Measurements from ENCODE around the gene PHLDB2. TPM values are rescaled to one million over a fixed set of nuclear protein-coding genes. Genes with fewer than 3 reads are reported as not detected.

PHLDB2 gene
- total RNA-seq, 1 experiment from 2014 or later, result 40.5 TPM

DNA sequence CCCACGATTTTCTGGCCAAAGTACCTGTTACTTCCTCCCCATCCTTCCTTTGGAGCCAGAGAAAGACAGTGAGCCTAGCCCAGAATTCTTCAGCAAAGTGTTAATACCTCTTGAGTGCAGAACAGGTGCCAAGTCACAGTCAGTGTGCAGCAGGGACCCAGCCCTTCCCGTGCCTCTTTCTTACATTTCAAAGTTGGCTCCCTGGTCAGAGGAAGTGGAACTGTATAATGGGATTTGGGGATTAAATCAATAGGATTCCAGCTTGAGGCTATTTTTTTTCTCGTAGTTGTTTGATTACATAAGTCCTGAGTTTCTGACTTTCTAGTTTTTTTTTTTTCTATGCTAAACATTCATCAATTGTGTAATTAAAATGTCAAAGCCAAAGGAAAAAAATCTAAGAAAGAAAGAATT lies 67.2 kb downstream of the PHLDB2 start:
- H3K4me3 ChIP-seq, result no peak overlapping the region
- H3K27ac ChIP-seq, result no peak overlapping the region
- H3K9me3 ChIP-seq (replicated peaks), result no peaks in the 10 kb centered on the region
- H3K4me1 ChIP-seq (replicated peaks), result peaks cover 25% of the 10 kb centered on the region
- no peak for DNase-seq (ENCODE audit: low read depth in 1 of 2, low spot score in 2 of 2)
- H3K36me3 ChIP-seq, result peaks cover 64% of the 10 kb centered on the region
- H3K27me3 ChIP-seq (replicated peaks), result no peaks in the 10 kb centered on the region

DNA sequence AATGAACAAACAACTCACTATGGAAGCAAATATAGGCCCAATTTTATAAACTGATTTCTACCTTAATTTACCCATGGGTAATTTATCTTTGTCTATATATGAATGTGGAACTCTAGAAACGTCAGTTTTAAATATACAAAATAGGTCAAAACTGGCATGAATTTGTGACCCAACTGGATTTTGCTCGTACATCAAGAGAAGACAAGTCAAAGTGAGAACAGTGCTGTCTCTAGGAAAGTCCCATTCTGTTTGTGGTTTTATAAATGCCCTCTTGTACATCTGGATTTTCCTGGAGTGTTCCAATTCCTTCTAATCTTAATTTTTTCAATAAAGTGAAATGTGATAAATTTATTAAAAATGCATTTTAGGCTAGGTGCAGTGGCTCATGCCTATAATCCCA lies 69.5 kb downstream of the PHLDB2 start:
- H3K4me1 ChIP-seq (replicated peaks), result peaks cover 9% of the 10 kb centered on the region
- no peak overlapping the region for H3K4me3 ChIP-seq
- H3K27ac ChIP-seq, result no peak overlapping the region
- H3K27me3 ChIP-seq (replicated peaks), result no peaks in the 10 kb centered on the region
- H3K9me3 ChIP-seq (replicated peaks), result no peaks in the 10 kb centered on the region
- no peak for DNase-seq (ENCODE audit: low read depth in 1 of 2, low spot score in 2 of 2)
- H3K36me3 ChIP-seq, result peaks cover 56% of the 10 kb centered on the region

DNA sequence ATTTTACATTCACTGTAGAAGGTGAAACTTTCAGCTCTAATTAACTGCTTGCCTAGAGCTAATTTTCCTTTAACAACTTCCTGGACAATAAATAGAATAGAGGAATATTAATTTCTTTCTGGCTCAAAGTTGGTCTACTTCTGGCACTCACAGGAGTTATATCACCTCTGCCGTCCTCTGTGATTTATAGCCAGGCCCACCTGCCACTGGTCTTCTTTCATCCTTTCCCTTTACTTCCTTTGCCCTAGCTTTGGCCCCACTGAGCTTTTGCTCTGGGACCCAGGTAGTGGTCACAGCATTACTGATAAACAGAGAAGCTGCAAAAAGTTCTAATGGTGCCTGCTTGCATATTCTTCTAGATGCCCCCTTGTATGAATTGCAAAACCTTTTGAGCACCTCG lies 70.4 kb downstream of the PHLDB2 start:
- Histone ChIP-seq H3K9me3 (replicated peaks) (no peaks in the 10 kb centered on the region), H3K4me3 (no peak overlapping the region), H3K4me1 (replicated peaks) (peaks cover 2% of the 10 kb centered on the region; the same call in 1 of the 2 replicates), H3K27ac (no peak overlapping the region), H3K27me3 (replicated peaks) (no peaks in the 10 kb centered on the region), H3K36me3 (peaks cover 56% of the 10 kb centered on the region)
- DNase-seq (ENCODE audit: low read depth in 1 of 2, low spot score in 2 of 2), result no peak

DNA sequence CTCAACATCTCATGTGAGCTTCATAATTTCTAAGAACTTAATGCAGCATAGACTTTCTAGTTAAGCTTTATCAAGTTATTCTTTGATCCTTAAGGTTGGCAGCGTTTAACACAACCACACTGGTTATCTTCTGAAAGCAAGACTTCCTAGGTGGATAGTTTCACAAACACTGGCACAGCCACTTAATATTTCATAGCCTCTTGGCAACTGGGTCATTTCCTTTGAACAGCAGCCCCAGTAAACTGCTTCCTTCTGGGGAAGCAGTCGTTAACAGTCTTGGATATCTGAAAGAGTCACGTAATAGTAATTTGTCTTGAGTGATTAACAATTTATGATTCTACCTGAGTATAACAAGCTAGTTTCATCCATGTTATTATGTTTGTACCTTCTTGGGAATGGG lies 73.9 kb downstream of the PHLDB2 start:
- H3K4me1 ChIP-seq (replicated peaks), result peaks cover 29% of the 10 kb centered on the region
- H3K36me3 ChIP-seq, result peaks cover 48% of the 10 kb centered on the region
- DNase-seq (ENCODE audit: low read depth in 1 of 2, low spot score in 2 of 2), result no peak
- H3K4me3 ChIP-seq, result no peak overlapping the region
- no peak overlapping the region for H3K27ac ChIP-seq
- H3K9me3 ChIP-seq (replicated peaks), result no peaks in the 10 kb centered on the region
- H3K27me3 ChIP-seq (replicated peaks), result no peaks in the 10 kb centered on the region

DNA sequence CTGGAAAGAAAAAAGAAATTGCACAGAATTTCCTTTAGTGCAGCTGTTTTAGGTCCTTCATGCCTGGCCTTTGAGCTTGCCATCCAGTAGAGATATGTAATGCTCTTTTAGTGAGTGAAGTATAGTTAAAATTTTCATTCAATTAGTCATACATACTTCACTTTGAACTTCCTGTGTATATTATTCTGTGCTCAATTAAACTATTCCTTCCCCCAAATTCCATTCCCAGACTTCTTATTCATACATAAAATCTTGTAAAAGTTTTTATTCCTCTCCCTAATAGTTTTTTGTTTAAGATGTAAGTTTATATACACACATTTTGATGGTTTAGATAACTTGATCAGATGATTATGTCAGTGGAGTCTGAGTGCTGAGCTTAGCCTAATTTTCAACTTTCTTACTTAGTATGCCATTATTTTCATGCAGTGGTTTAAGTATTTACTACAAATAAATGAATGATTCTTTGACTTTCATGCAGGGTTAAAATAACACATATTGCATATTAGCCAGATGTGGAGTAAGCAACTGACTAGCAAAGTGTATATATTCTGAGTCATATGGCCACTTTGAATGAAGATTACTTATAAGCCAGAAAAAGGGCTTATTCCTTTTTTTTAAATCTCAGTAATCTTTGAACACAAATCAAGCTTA lies 77.3 kb downstream of the PHLDB2 start:
- Histone ChIP-seq H3K27me3 (replicated peaks) (no peaks in the 10 kb centered on the region), H3K4me3 (no peak overlapping the region), H3K9me3 (replicated peaks) (no peaks in the 10 kb centered on the region), H3K27ac (peak overlapping the region; percentile 83), H3K4me1 (replicated peaks) (peaks cover 31% of the 10 kb centered on the region), H3K36me3 (peaks cover 56% of the 10 kb centered on the region)
- DNase-seq (ENCODE audit: low read depth in 1 of 2, low spot score in 2 of 2), result peak in 1 of 2 experiments; percentile 90

DNA sequence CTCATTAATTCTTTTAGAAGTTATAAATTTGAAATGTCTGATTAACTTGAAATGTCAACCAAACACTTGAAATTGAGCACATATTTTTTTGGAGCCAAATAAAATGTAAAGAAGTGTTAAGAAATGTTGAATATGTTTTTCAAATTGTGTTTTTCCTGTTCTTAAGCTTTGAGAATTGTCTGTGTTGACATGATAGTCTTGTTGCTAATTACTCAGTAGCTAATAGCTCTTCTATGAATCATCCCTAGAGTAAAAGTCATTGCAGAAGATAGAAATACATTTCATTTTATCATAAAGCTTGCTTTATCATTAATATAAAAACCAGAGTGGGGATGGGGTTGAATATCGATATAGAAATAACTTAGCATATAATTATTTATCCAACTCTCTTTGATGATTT lies 77.9 kb downstream of the PHLDB2 start:
- H3K4me3 ChIP-seq, result no peak overlapping the region
- peak overlapping the region; percentile 83 for H3K27ac ChIP-seq
- peaks cover 56% of the 10 kb centered on the region for H3K36me3 ChIP-seq
- H3K4me1 ChIP-seq (replicated peaks), result peaks cover 31% of the 10 kb centered on the region
- no peaks in the 10 kb centered on the region for H3K27me3 ChIP-seq (replicated peaks)
- H3K9me3 ChIP-seq (replicated peaks), result no peaks in the 10 kb centered on the region
- DNase-seq (ENCODE audit: low read depth in 1 of 2, low spot score in 2 of 2), result peak in 1 of 2 experiments; percentile 29

DNA sequence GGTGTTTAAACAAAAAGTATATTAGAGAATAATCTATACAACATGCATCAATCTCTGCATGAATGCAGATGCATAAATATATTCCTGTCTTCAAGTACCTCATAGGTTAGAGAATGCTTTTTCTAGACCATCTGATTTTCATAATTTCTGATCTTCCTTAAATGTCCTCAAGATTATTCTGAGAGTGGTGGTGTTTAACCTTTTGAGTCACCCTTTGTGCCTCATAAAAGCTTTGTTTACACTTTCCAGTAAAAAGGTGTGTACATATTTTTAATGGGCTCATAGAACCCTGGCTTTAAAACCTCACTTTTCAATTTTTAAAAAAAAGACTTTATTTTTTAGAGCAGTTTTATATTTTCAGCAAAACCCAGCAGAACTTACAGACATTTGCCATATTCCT lies 78.8 kb downstream of the PHLDB2 start:
- H3K4me1 ChIP-seq (replicated peaks), result peaks cover 31% of the 10 kb centered on the region
- no peak overlapping the region for H3K27ac ChIP-seq
- peaks cover 57% of the 10 kb centered on the region for H3K36me3 ChIP-seq
- H3K27me3 ChIP-seq (replicated peaks), result no peaks in the 10 kb centered on the region
- H3K9me3 ChIP-seq (replicated peaks), result no peaks in the 10 kb centered on the region
- no peak for DNase-seq (ENCODE audit: low read depth in 1 of 2, low spot score in 2 of 2)
- H3K4me3 ChIP-seq, result no peak overlapping the region

DNA sequence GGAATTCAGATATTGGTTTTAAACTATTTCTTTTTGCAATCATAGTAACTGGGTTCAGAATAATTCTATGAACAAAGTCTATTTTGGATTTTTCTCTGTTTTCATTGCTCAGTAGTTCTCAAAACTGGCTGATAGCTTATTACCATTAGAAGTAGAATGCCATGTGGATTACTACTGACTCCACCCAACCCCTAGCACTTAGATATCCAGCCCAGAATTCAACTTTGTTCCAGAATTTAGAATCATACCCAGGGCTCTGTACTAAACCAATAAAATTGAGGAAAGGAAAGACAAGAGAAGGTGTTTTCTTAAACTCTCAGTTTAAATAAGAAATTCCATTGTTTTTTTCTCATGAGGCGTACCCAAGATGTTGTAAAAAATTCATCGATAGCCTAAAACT lies 80.8 kb downstream of the PHLDB2 start:
- Histone ChIP-seq H3K27me3 (replicated peaks) (no peaks in the 10 kb centered on the region), H3K4me1 (replicated peaks) (peaks cover 39% of the 10 kb centered on the region), H3K27ac (no peak overlapping the region), H3K36me3 (peaks cover 49% of the 10 kb centered on the region), H3K9me3 (replicated peaks) (no peaks in the 10 kb centered on the region), H3K4me3 (no peak overlapping the region)
- no peak for DNase-seq (ENCODE audit: low read depth in 1 of 2, low spot score in 2 of 2)

DNA sequence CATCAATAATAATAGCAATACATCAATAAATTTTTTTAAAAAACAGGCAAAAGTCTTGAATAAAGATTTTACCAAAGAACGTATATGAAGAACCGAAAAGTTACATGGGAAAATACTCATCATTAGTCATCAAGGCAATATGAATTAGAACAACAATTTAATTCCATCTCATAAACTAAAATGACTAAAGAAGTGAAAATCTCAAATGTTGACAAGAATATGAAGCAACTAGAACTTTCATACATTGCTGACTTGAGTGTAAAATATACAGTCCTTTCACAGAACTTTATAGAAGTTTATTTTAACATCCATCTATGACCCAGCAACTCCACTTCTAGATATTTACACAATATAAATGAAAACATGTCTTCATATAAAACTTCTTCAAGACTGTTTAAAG lies 84.5 kb downstream of the PHLDB2 start:
- peaks cover 55% of the 10 kb centered on the region for H3K36me3 ChIP-seq
- no peak for DNase-seq (ENCODE audit: low read depth in 1 of 2, low spot score in 2 of 2)

DNA sequence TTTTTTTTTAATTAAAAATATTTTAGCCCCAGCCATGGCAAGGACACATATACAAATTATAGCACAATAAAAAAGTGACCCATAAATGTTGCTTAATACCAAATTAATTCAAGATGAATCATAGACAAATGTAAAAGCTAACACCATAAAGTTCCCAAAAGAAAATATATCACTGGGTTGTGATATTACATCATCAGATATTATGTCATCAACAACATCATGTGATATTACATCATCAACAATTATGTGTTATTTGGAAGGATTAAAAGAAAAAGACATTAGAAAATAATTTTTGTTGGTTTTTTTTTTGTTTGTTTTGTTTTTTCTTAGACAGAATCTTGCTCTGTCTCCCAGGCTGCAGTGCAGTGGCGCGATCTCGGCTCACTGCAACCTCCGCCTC lies 85.3 kb downstream of the PHLDB2 start:
- Histone ChIP-seq H3K36me3 (peaks cover 50% of the 10 kb centered on the region), H3K27ac (no peak overlapping the region), H3K27me3 (replicated peaks) (no peaks in the 10 kb centered on the region)

More for the DNA sequence above, 84.5 kb downstream of the PHLDB2 start:
- Histone ChIP-seq H3K4me1 (replicated peaks) (peaks cover 32% of the 10 kb centered on the region), H3K4me3 (no peak overlapping the region), H3K9me3 (replicated peaks) (no peaks in the 10 kb centered on the region), H3K27me3 (replicated peaks) (no peaks in the 10 kb centered on the region), H3K27ac (no peak overlapping the region)

DNA sequence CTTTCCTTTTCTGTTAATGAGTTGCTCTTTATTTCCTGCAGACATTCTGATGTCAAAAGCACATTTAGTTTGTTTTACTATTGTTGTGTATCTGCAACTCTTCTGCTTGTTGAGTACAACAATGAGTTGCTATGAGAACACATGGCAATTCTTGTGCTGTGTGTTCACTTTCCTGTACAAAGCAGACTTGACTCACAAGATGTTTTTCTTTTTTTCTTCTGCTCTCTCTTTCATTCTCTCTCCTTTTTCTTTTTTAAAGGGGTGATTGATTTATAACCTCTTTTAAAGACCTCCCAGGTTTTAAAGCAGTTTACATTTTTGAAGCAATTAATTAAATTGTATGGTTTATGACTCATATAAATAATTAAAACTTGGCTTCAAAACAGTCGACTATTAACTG lies 88.2 kb downstream of the PHLDB2 start:
- H3K9me3 ChIP-seq (replicated peaks), result no peaks in the 10 kb centered on the region
- no peaks in the 10 kb centered on the region for H3K27me3 ChIP-seq (replicated peaks)
- H3K4me1 ChIP-seq (replicated peaks), result peaks cover 32% of the 10 kb centered on the region
- peaks cover 39% of the 10 kb centered on the region for H3K36me3 ChIP-seq
- H3K27ac ChIP-seq, result peak overlapping the region; percentile 82
- DNase-seq (ENCODE audit: low read depth in 1 of 2, low spot score in 2 of 2), result peak in 1 of 2 experiments; percentile 64
- H3K4me3 ChIP-seq, result no peak overlapping the region

More for the DNA sequence above, 85.3 kb downstream of the PHLDB2 start:
- no peak for DNase-seq (ENCODE audit: low read depth in 1 of 2, low spot score in 2 of 2)
- H3K4me1 ChIP-seq (replicated peaks), result peaks cover 32% of the 10 kb centered on the region
- no peak overlapping the region for H3K4me3 ChIP-seq
- no peaks in the 10 kb centered on the region for H3K9me3 ChIP-seq (replicated peaks)

DNA sequence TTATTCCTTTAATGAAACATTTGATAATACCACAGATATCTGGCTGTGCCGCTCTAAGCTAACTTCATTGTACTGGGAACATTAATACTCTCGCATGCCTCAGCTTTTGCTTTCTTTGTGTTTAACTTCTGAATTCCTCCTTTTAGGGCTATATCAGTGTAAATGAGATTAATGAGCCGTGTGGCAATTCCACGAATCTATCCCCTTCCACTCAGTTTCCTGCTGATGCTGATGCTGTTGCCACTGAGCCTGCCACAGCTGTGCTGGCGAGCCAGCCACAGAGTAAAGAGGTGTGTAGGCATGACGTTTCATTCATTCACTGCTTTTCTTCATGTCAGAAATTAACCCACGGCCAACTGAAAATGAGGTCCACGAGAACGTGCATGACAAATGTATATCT lies 89.7 kb downstream of the PHLDB2 start:
- Histone ChIP-seq H3K4me3 (no peak overlapping the region), H3K27me3 (replicated peaks) (no peaks in the 10 kb centered on the region), H3K27ac (no peak overlapping the region), H3K4me1 (replicated peaks) (peaks cover 25% of the 10 kb centered on the region), H3K9me3 (replicated peaks) (no peaks in the 10 kb centered on the region), H3K36me3 (peaks cover 44% of the 10 kb centered on the region)
- no peak for DNase-seq (ENCODE audit: low read depth in 1 of 2, low spot score in 2 of 2)

DNA sequence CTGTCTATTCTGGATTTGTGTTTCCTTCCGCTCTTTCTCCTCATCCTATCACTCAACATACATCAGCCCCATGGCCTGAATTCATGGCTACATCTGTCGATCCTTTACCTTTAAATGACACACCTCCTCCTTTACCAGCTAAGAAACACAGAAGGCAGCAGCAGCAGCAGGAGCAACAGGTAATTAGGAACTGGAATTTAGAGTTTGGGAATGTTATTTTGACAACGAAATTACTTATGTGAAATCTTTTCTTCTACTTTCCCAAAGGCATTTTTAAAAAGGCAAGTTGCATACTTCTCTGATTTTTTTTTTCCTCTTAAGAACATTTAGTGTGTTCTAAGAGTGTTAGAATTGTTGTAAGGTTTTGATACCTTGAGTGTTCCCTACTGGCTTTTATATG lies 90.6 kb downstream of the PHLDB2 start:
- H3K36me3 ChIP-seq, result peaks cover 47% of the 10 kb centered on the region
- H3K27ac ChIP-seq, result no peak overlapping the region
- H3K9me3 ChIP-seq (replicated peaks), result no peaks in the 10 kb centered on the region

DNA sequence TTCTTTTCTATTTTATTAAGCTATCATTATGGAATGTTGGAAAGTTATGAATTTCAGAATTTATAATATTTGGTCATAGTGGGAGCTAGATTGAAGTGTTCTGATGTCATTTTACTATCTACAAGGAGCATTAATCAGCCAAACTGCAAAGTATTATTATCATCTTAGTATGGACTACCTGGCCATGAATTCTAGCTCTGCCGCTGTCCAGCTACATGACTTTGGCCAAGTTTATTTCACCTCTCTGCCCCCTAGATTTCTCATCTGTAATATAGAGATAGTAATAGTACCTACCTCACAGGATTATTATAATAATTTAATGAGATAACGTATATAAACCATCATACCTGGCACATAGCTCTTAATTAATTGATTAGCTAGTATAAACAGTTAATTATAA lies 92.0 kb downstream of the PHLDB2 start:
- Histone ChIP-seq H3K9me3 (replicated peaks) (no peaks in the 10 kb centered on the region), H3K27ac (no peak overlapping the region), H3K36me3 (peaks cover 42% of the 10 kb centered on the region), H3K4me3 (no peak overlapping the region), H3K4me1 (replicated peaks) (peaks cover 31% of the 10 kb centered on the region), H3K27me3 (replicated peaks) (no peaks in the 10 kb centered on the region)
- DNase-seq (ENCODE audit: low read depth in 1 of 2, low spot score in 2 of 2), result no peak

More for the DNA sequence above, 90.6 kb downstream of the PHLDB2 start:
- no peaks in the 10 kb centered on the region for H3K27me3 ChIP-seq (replicated peaks)
- H3K4me3 ChIP-seq, result no peak overlapping the region
- no peak for DNase-seq (ENCODE audit: low read depth in 1 of 2, low spot score in 2 of 2)
- H3K4me1 ChIP-seq (replicated peaks), result peaks cover 31% of the 10 kb centered on the region

DNA sequence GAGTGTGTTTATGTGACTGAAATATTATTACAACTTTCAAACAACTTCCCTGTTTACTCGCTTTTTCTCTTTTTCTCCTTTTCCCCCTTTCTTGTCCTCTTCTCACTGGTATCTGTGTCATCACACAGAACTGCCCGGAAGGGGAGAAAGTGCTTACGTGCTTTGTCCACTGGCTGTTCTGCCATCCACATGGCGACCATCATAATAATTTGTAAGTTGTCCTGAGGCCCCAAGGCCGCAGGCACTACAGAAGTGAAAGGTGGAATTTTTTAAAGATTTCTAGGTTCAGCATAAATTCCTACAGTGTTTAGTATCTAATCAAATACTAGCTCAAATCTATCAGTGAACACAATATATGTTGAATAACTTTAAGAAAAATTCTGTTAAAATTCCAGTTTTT lies 93.0 kb downstream of the PHLDB2 start:
- Histone ChIP-seq H3K4me1 (replicated peaks) (peaks cover 25% of the 10 kb centered on the region), H3K27ac (no peak overlapping the region), H3K36me3 (peaks cover 45% of the 10 kb centered on the region), H3K27me3 (replicated peaks) (no peaks in the 10 kb centered on the region), H3K9me3 (replicated peaks) (no peaks in the 10 kb centered on the region), H3K4me3 (no peak overlapping the region)
- no peak for DNase-seq (ENCODE audit: low read depth in 1 of 2, low spot score in 2 of 2)

Data from SJSA1 (cell line).